CD4-positive, alpha-beta T cell (primary cell): ENCODE results near the gene FNIP2. TPM values are rescaled to one million over a fixed set of nuclear protein-coding genes. Genes with fewer than 3 reads are reported as not detected.

ENCODE experiments used
- ATAC-seq: fragments of 200-7000 bp; cut with Tn5 transposase; one replicate; pipeline ENCODE4 v1.10.0; 2022; ENCODE audit warnings: mild to moderate bottlenecking; ENCODE audit not compliant: poor library complexity
- CTCF ChIA-PET: fragments of 350-600 bp; sonication (Branson Sonifier 250); formaldehyde crosslinking; loops from one replicate; lab custom pipeline; 2021; ENCODE audit warnings: antibody characterized with exemption, inconsistent platforms; lab: Charles Lee
- POLR2A ChIA-PET: fragments of 350-600 bp; sonication (Branson Sonifier 250); formaldehyde crosslinking; loops from one replicate; lab custom pipeline; 2021; ENCODE audit warnings: antibody characterized with exemption, inconsistent platforms; lab: Charles Lee
- DNase-seq, 14 experiments: peaks; one replicate each; pipeline ENCODE4 v3.0.0-alpha.2; 2013 to 2020; ENCODE audit warnings: mixed read lengths in 2 of 14
- H3K27ac ChIP-seq, 2 donors: one replicate each; pipeline versions ENCODE4 v1.5.1 to v1.7.0; 2013; ENCODE audit warnings: low read length in 2 of 2, low read depth in 1 of 2, mild to moderate bottlenecking in 1 of 2
- H3K27me3 ChIP-seq, 2 experiments: 1 replicate in 1 of 2; 2 replicates in 1 of 2; pipeline versions ENCODE4 v1.6.1 to v1.7.0; 2013; ENCODE audit warnings: low read length in 2 of 2, control low read depth in 1 of 2, mild to moderate bottlenecking in 1 of 2, moderate library complexity in 1 of 2; ENCODE audit not compliant: insufficient read depth in 2 of 2, control insufficient read depth in 1 of 2
- H3K36me3 ChIP-seq: one replicate; pipeline ENCODE4 v1.6.1; 2013; ENCODE audit warnings: low read length, control low read depth; ENCODE audit not compliant: insufficient read depth
- H3K4me1 ChIP-seq: one replicate; pipeline ENCODE4 v1.6.1; 2013; ENCODE audit warnings: low read length, control low read depth; ENCODE audit not compliant: insufficient read depth
- H3K4me3 ChIP-seq: one replicate; pipeline ENCODE4 v1.5.1; 2013; ENCODE audit warnings: mild to moderate bottlenecking, low read length, moderate library complexity
- H3K9me3 ChIP-seq, 2 experiments: 1 replicate in 1 of 2; 2 replicates in 1 of 2; pipeline versions ENCODE4 v1.6.1 to v1.7.0; 2013; ENCODE audit warnings: low read length in 2 of 2, mild to moderate bottlenecking in 2 of 2, control low read depth in 1 of 2, moderate library complexity in 1 of 2; ENCODE audit not compliant: control insufficient read depth in 1 of 2, insufficient read depth in 1 of 2
- H3K27ac Mint-ChIP-seq: one replicate; pipeline ENCODE4 v1.8.0; 2020; ENCODE audit warnings: mixed read lengths
- H3K27me3 Mint-ChIP-seq: one replicate; pipeline ENCODE4 v1.8.0; 2021; ENCODE audit warnings: mixed read lengths
- H3K36me3 Mint-ChIP-seq: one replicate; pipeline ENCODE4 v1.8.0; 2021; ENCODE audit warnings: low read depth, mixed read lengths
- H3K4me1 Mint-ChIP-seq: one replicate; pipeline ENCODE4 v1.8.0; 2021; ENCODE audit warnings: low read depth, mixed read lengths
- H3K4me3 Mint-ChIP-seq: one replicate; pipeline ENCODE4 v1.8.0; 2020; ENCODE audit warnings: mild to moderate bottlenecking, mixed read lengths
- H3K9me3 Mint-ChIP-seq: one replicate; pipeline ENCODE4 v1.8.0; 2020; ENCODE audit warnings: mixed read lengths
- intact Hi-C, 2 experiments: fragments of 100-400 bp; cut with DNase I in 1 of 2; cut with micrococcal nuclease in 1 of 2; formaldehyde crosslinking; loops; one replicate each; pipeline versions ENCODE4 v1.15.1 to v1.9.0; 2023 to 2025; cut with DNase I, micrococcal nuclease
- total RNA-seq, 174 experiments: library from RNA in 2 of 174; stranded (reverse) in 2 of 174; gene quantifications; one replicate each; pipeline ENCODE4 v1.2.3 and lab custom pipeline; 2021 to 2026
- TF ChIP-seq, protein P1 (sequence below): fragments of 200-600 bp; IDR thresholded peaks from one replicate; pipeline ENCODE4 v1.8.0; 2022; ENCODE audit warnings: antibody characterized with exemption, mild to moderate bottlenecking

FNIP2 gene
- total RNA-seq, 2 experiments from 2014 or later = 7.5 to 7.7 TPM

DNA sequence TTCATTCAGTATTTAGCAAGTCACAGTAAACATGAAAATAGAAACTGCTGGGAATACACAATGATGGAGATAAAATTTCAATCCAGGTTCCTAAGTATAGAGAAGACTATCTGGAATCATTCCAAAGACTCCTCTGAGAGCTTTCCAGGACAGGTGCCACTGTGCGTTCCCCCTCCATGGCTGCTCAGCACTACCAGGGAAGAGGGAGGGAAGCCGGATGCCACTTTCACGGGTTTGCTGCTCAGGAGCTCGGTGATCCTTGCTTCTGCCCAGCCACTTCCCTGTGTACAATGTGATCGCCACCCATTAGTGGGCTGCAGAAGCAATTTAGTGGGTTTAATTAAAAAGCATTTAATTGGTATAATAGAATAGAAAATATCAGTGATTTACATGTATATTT, 94.5 kb downstream of the FNIP2 start:
- Mint-ChIP-seq H3K27ac (no peak overlapping the region), H3K27me3 (no peaks in the 10 kb centered on the region), H3K36me3 (peaks cover 65% of the 10 kb centered on the region), H3K4me3 (no peak overlapping the region), H3K9me3 (no peaks in the 10 kb centered on the region), H3K4me1 (no peaks in the 10 kb centered on the region)
- no peaks in the 10 kb centered on the region for H3K4me1 ChIP-seq
- no peak for ATAC-seq
- intact Hi-C loops = loop anchor here in 1 of 2 experiments (10.0 kb wide), 1 partner anchor 202 kb away; no protein-coding TSS in a partner anchor
- H3K27ac ChIP-seq = no peak overlapping the region
- H3K27me3 ChIP-seq = no peaks in the 10 kb centered on the region
- peaks cover 34% of the 10 kb centered on the region for H3K36me3 ChIP-seq
- TF ChIP-seq, protein P1, sequence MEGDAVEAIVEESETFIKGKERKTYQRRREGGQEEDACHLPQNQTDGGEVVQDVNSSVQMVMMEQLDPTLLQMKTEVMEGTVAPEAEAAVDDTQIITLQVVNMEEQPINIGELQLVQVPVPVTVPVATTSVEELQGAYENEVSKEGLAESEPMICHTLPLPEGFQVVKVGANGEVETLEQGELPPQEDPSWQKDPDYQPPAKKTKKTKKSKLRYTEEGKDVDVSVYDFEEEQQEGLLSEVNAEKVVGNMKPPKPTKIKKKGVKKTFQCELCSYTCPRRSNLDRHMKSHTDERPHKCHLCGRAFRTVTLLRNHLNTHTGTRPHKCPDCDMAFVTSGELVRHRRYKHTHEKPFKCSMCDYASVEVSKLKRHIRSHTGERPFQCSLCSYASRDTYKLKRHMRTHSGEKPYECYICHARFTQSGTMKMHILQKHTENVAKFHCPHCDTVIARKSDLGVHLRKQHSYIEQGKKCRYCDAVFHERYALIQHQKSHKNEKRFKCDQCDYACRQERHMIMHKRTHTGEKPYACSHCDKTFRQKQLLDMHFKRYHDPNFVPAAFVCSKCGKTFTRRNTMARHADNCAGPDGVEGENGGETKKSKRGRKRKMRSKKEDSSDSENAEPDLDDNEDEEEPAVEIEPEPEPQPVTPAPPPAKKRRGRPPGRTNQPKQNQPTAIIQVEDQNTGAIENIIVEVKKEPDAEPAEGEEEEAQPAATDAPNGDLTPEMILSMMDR = no peak
- no peak for DNase-seq
- POLR2A ChIA-PET = no interaction called here
- H3K9me3 ChIP-seq = no peaks in the 10 kb centered on the region
- H3K4me3 ChIP-seq = no peak overlapping the region
- CTCF ChIA-PET = no interaction called here

DNA sequence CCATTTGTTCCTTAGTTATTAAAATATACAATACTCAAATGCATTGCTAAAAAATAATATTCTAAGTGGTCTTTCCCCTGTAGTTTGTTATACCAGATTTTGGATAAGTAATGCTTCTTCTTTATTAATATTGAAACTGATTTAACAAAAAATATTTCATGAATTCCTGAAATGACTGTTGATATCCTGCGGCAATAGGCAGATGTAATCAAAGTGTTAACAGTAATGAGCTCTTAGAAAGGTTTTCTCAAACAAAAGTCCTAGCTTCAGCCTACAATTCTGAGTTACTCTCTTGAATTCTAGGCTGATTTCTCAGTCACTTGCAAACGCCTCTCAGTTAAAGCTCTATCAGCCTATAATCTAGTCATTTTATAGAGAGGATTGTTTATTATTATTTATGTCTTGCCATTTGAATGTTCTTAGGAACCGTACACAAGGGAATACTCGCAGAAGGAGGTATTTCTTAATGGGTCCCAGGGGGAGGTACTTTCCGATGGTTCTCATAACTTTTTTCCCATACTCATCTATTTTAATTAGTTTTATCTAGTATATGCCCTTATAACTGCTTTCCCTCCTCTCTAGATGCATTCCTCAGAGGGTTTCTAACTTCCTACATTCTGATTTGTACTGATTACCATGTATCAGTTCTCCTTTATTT, 96.8 kb downstream of the FNIP2 start:
- ChIA-PET POLR2A (no interaction called here), CTCF (no interaction called here)
- Histone ChIP-seq H3K4me3 (no peak overlapping the region), H3K36me3 (peaks cover 38% of the 10 kb centered on the region), H3K27me3 (no peaks in the 10 kb centered on the region), H3K27ac (no peak overlapping the region), H3K9me3 (no peaks in the 10 kb centered on the region), H3K4me1 (no peaks in the 10 kb centered on the region)
- H3K27ac Mint-ChIP-seq = no peak overlapping the region
- H3K4me1 Mint-ChIP-seq = no peaks in the 10 kb centered on the region
- peaks cover 70% of the 10 kb centered on the region for H3K36me3 Mint-ChIP-seq
- no peak for ATAC-seq
- intact Hi-C loops = loop anchor here in 1 of 2 experiments (10.0 kb wide), 1 partner anchor 199 kb away; no protein-coding TSS in a partner anchor
- no peak for DNase-seq
- H3K27me3 Mint-ChIP-seq = no peaks in the 10 kb centered on the region
- TF ChIP-seq, protein P1 = no peak
- no peak overlapping the region for H3K4me3 Mint-ChIP-seq
- no peaks in the 10 kb centered on the region for H3K9me3 Mint-ChIP-seq

DNA sequence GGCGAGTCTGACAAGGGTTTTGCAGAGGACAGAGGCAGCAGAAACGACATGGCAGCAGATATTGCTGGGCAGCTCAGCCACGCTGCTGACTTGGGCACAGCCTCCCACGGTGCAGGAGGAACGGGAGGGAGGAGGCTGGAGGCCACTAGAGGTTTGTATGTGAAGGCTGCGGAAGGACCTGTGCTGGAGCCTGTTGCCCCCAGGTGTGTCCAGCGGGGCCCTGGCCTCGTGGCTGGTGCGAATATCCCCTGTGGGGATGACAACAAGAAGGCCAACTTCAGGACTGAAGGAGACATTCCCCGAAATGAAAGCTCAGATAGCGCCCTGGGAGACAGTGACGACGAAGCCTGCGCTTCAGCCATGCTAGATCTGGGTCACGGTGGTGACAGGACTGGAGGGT, 100.2 kb downstream of the FNIP2 start:
- H3K9me3 Mint-ChIP-seq = no peaks in the 10 kb centered on the region
- no peak overlapping the region for H3K4me3 Mint-ChIP-seq
- H3K4me1 ChIP-seq = no peaks in the 10 kb centered on the region
- no peak overlapping the region for H3K27ac ChIP-seq
- ChIA-PET CTCF (no interaction called here), POLR2A (interaction anchor here (0.6 kb wide), 1 partner anchor 37 kb away, joined by 3 read pairs; no protein-coding TSS in a partner anchor)
- no peak overlapping the region for H3K4me3 ChIP-seq
- no peak for DNase-seq
- H3K36me3 Mint-ChIP-seq = peaks cover 52% of the 10 kb centered on the region
- no peak for ATAC-seq
- H3K27me3 ChIP-seq = no peaks in the 10 kb centered on the region
- TF ChIP-seq, protein P1 = no peak
- H3K27me3 Mint-ChIP-seq = no peaks in the 10 kb centered on the region
- H3K4me1 Mint-ChIP-seq = no peaks in the 10 kb centered on the region
- no peak overlapping the region for H3K27ac Mint-ChIP-seq
- intact Hi-C loops = loop anchor here in 1 of 2 experiments (10.0 kb wide), 1 partner anchor 196 kb away; no protein-coding TSS in a partner anchor
- H3K36me3 ChIP-seq = peaks cover 21% of the 10 kb centered on the region
- no peaks in the 10 kb centered on the region for H3K9me3 ChIP-seq
